ENCODE results near the gene B4GALNT4. TPM values are rescaled to one million over a fixed set of nuclear protein-coding genes. Genes with fewer than 3 reads are reported as not detected.
"Not testable (repeated sequence)": the region's sequence is repeated elsewhere in the genome, so short reads cannot be mapped to it uniquely, and the experiment has no call there.

B4GALNT4 gene
- total and polyA plus RNA-seq, 9 donors, result 12.9 to 34.1 (median 20.6) TPM

DNA sequence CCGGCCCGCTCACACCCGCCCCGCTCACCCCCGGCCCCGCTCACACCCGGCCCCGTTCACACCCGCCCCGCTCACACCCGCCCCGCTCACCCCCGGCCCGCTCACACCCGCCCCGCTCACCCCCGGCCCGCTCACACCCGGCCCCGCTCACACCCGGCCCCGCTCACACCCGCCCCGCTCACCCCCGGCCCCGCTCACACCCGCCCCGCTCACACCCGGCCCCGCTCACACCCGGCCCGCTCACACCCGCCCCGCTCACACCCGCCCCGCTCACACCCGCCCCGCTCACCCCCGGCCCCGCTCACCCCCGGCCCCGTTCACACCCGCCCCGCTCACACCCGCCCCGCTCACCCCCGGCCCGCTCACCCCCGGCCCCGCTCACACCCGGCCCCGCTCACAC lies 31.9 kb downstream of the B4GALNT4 start:
- Histone ChIP-seq H3K27me3 (ENCODE audit: control insufficient read depth, insufficient read depth, low read length) (peaks cover 23% of the 10 kb centered on the region), H3K4me1 (ENCODE audit: control insufficient read depth, insufficient read depth, low read length) (peaks cover 16% of the 10 kb centered on the region)
- H3K9me3 ChIP-seq (replicated peaks; ENCODE audit: control insufficient read depth, low read depth, low read length); DNase-seq; H3K27ac ChIP-seq (ENCODE audit: low read length); H3K4me3 ChIP-seq (ENCODE audit: low read length); H3K36me3 ChIP-seq (ENCODE audit: control insufficient read depth, insufficient read depth, low read length): not testable (repeated sequence)
- no CpG with 5 or more reads among the region's 52 CpGs for WGBS (ENCODE audit: insufficient coverage)

DNA sequence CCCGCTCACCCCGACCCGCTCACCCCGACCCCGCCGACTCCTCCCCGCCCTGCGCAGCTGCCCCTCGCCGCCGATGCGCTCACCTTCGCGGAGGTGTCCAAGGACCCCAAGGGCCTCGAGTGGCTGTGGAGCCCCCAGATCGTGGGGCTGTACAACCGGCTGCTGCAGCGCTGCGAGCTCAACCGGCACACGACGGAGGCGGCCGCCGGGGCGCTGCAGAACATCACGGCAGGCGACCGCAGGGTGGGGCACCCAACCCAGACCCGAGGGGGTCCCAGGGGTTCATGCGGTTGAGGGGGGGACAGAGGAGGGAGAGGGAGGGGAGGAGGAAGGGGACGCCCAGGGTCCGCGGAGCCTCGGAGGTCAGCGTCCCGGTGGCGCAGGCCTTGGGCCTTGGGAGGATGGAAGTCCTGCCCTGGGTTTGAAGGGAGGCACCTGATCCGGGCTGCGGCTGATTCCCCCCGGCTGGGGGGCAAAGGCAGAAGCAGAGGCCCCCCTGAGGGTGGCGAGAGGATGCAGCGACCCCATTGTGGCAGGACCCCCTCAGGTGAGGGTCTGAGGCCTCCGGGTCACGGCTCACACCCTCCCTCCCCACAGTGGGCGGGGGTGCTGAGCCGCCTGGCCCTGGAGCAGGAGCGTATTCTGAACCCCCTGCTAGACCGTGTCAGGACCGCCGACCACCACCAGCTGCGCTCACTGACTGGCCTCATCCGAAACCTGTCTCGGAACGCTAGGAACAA lies 33.9 kb downstream of the B4GALNT4 start:
- Histone ChIP-seq H3K27me3 (ENCODE audit: control insufficient read depth, insufficient read depth, low read length) (peaks cover 29% of the 10 kb centered on the region), H3K36me3 (ENCODE audit: control insufficient read depth, insufficient read depth, low read length) (no peaks in the 10 kb centered on the region), H3K9me3 (replicated peaks; ENCODE audit: control insufficient read depth, low read depth, low read length) (peaks cover 3% of the 10 kb centered on the region), H3K4me1 (ENCODE audit: control insufficient read depth, insufficient read depth, low read length) (peaks cover 15% of the 10 kb centered on the region), H3K4me3 (ENCODE audit: low read length) (no peak overlapping the region), H3K27ac (ENCODE audit: low read length) (no peak overlapping the region)
- 63% methylated on average over 43 of the region's 55 CpGs for WGBS (ENCODE audit: insufficient coverage)
- DNase-seq, result no peak

DNA sequence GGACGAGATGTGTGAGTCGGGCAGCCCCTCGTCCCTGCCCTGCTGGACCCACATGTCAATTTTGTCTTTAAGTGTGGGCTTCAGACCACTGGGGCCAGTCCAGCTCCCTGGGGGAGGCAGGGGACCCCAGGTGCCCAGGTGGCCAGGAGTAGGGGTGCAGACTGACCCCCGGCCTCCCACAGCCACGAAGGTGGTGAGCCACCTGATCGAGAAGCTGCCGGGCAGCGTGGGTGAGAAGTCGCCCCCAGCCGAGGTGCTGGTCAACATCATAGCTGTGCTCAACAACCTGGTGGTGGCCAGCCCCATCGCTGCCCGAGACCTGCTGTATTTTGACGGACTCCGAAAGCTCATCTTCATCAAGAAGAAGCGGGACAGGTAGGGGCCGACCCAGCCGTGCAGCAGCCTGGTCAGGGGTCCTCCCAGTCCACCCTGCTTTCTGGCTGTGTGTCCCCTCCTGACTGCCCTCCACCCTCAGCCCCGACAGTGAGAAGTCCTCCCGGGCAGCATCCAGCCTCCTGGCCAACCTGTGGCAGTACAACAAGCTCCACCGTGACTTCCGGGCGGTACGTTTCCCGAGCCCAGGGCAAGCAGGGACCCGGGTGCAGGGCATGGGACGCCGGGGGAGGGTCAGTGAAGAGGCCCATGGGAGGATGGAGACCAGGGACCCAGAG lies 34.6 kb downstream of the B4GALNT4 start:
- Histone ChIP-seq H3K27me3 (ENCODE audit: control insufficient read depth, insufficient read depth, low read length) (peaks cover 30% of the 10 kb centered on the region), H3K4me1 (ENCODE audit: control insufficient read depth, insufficient read depth, low read length) (peaks cover 15% of the 10 kb centered on the region), H3K4me3 (ENCODE audit: low read length) (no peak overlapping the region), H3K36me3 (ENCODE audit: control insufficient read depth, insufficient read depth, low read length) (no peaks in the 10 kb centered on the region), H3K27ac (ENCODE audit: low read length) (no peak overlapping the region), H3K9me3 (replicated peaks; ENCODE audit: control insufficient read depth, low read depth, low read length) (peaks cover 3% of the 10 kb centered on the region)
- WGBS (ENCODE audit: insufficient coverage), result 86% methylated on average over 24 of the region's 27 CpGs
- no peak for DNase-seq

DNA sequence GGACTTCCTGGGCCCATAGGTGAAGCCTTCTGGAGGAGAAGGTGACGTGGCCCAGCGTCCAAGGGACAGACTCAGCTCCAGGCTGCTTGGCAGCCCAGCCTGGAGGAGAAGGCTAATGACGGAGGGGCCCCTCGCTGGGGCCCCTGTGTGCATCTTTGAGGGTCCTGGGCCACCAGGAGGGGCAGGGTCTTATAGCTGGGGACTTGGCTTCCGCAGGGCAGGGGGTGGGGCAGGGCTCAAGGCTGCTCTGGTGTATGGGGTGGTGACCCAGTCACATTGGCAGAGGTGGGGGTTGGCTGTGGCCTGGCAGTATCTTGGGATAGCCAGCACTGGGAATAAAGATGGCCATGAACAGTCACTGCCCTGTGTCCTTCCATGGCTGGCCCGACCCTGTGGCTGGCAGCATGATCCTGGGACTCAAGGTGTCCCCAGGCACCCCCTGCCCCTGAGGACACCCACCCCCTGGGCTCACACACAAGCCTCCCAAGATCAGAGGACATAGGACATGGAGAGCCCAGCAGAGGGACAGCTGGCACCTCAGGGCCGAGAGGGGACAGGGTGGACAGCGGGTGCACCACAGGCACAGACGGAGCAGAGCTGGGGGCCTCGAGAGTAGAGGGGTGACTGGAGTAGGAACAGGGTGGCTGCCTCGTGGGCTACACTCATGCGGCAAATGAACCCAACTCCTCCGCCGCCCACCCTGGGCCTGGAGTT lies 35.4 kb downstream of the B4GALNT4 start:
- H3K36me3 ChIP-seq (ENCODE audit: control insufficient read depth, insufficient read depth, low read length), result no peaks in the 10 kb centered on the region
- no peak overlapping the region for H3K27ac ChIP-seq (ENCODE audit: low read length)
- no peaks in the 10 kb centered on the region for H3K9me3 ChIP-seq (replicated peaks; ENCODE audit: control insufficient read depth, low read depth, low read length)
- no peak overlapping the region for H3K4me3 ChIP-seq (ENCODE audit: low read length)
- 89% methylated on average over 8 of the region's 14 CpGs for WGBS (ENCODE audit: insufficient coverage)
- no peak for DNase-seq
- peaks cover 25% of the 10 kb centered on the region for H3K27me3 ChIP-seq (ENCODE audit: control insufficient read depth, insufficient read depth, low read length)
- peaks cover 15% of the 10 kb centered on the region for H3K4me1 ChIP-seq (ENCODE audit: control insufficient read depth, insufficient read depth, low read length)

DNA sequence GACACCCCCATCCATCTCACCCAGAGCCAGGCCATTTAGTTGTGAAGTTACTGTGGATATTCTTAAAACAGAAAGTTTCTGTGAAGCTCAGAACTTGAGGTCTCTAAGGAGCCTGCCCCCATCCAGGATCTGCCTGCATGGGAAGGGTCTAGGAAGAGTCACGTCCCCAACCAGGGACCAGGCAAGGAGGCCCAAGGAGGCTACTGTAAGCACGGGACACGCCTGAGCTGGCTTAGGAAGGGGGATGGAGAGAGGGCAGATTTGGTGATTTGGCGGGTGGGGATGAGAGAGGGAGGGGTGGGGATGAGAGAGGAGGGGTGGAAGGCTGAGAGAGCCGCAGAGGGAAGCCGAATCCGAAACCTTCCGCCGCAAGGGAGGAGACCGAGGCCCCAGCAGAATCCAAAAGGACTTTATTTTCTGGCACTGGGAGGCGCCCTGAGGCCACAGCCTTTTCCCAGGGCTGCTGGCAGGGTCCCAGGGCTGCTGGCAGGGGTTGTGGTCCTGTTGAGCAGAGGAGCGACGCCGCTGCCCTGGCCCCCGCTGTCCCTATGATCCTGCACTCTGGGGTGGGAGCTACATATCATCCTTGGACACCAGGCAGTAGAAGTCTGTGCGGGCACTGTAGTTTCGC lies 36.1 kb downstream of the B4GALNT4 start:
- no peak overlapping the region for H3K4me3 ChIP-seq (ENCODE audit: low read length)

DNA sequence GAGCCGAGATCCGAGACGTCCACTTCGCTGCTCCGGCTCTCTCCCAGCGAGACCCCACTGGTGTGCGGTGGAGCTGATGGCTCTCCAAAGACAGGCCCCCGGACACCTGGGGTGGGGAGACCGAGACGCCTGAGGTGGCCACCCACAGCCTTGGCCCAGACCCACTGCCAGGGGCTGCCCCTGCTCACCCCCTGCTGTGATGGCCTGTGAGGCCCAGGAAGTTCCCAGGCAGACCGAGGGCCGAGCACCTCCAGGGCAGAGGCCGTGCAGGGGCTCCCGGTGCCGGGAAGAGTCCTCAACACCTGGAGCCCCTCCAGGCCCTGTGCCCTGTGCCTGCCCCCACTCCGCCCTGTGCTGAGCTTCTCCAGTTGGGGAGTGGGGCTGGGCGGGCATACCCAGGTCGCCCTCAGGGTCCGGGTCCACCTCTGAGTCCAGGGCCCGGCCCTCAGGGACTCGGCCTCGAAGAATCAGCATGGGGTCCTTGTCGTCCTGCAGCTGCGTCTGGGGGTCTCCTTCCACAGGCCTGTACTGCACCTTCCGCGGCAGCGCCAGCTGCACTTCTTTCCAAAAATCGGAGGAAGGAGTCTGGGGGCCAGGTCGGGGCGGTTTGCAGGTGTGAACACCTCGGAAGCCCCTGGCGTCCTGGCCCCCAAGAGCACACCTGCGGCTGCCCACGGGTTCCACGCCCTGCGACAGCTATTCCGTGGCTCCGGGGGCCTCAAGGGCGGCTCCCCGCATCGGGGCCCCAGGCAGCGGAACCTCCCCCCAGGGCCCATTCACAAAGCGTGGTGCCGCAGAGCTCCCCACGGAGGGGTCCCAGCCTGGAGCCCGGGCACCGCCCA lies 36.9 kb downstream of the B4GALNT4 start:
- Histone ChIP-seq H3K36me3 (ENCODE audit: control insufficient read depth, insufficient read depth, low read length) (no peaks in the 10 kb centered on the region), H3K9me3 (replicated peaks; ENCODE audit: control insufficient read depth, low read depth, low read length) (no peaks in the 10 kb centered on the region), H3K4me3 (ENCODE audit: low read length) (peak overlapping the region; percentile 53), H3K27me3 (ENCODE audit: control insufficient read depth, insufficient read depth, low read length) (peaks cover 19% of the 10 kb centered on the region), H3K27ac (ENCODE audit: low read length) (no peak overlapping the region), H3K4me1 (ENCODE audit: control insufficient read depth, insufficient read depth, low read length) (peaks cover 15% of the 10 kb centered on the region)
- DNase-seq, result no peak
- 56% methylated on average over 40 of the region's 47 CpGs for WGBS (ENCODE audit: insufficient coverage)

More for the DNA sequence above, 36.1 kb downstream of the B4GALNT4 start:
- 55% methylated on average over 11 of the region's 17 CpGs for WGBS (ENCODE audit: insufficient coverage)
- Histone ChIP-seq H3K27ac (ENCODE audit: low read length) (no peak overlapping the region), H3K4me1 (ENCODE audit: control insufficient read depth, insufficient read depth, low read length) (peaks cover 15% of the 10 kb centered on the region), H3K36me3 (ENCODE audit: control insufficient read depth, insufficient read depth, low read length) (no peaks in the 10 kb centered on the region), H3K27me3 (ENCODE audit: control insufficient read depth, insufficient read depth, low read length) (peaks cover 19% of the 10 kb centered on the region), H3K9me3 (replicated peaks; ENCODE audit: control insufficient read depth, low read depth, low read length) (no peaks in the 10 kb centered on the region)
- no peak for DNase-seq

DNA sequence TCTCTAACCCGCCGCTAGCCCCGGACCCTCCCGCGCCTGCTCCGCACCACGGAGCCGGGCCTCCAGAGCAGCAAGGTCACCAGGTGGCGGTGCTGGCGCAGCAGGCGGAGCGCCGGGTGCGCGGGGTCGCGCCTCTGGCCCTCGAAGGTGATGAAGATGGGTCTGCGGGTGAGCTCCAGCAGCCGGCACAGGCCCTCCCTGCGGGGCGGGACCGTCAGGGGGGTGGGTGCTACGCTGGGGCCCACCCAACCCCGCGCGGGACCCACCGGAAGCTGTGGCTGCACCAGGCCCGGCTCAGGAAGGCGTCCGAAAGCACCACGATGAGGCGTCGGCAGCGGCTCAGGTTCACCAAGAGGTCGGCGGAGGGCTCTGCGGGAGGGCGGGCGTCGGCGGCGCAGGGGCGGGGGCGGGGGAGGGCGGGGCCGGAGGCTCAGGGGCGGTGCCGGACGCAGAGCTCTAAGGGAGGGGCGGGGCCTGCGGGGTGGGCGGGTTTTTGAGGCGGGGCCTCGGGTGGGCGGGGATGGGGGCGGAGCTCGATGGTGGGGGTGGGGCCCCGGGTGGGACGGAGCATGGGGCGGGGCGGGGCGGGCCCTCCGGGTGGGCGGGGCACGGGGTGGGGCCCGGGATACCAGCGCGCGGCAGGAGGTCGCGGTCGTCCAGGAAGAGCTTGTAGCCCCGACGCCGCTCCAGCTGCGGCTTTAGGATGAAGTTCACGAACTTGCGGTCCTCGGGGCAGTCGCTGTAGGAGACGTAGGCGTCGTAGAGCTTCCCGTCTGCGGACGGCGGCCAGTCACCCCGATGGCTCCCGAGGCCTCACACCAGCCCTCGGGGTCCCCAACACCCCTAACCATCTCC lies 37.7 kb downstream of the B4GALNT4 start:
- Histone ChIP-seq H3K9me3 (replicated peaks; ENCODE audit: control insufficient read depth, low read depth, low read length) (no peaks in the 10 kb centered on the region), H3K4me3 (ENCODE audit: low read length) (peak overlapping the region; percentile 53), H3K27me3 (ENCODE audit: control insufficient read depth, insufficient read depth, low read length) (peaks cover 19% of the 10 kb centered on the region), H3K4me1 (ENCODE audit: control insufficient read depth, insufficient read depth, low read length) (peaks cover 15% of the 10 kb centered on the region), H3K27ac (ENCODE audit: low read length) (no peak overlapping the region), H3K36me3 (ENCODE audit: control insufficient read depth, insufficient read depth, low read length) (no peaks in the 10 kb centered on the region)
- whole genome bisulfite sequencing (ENCODE audit: insufficient coverage), result 5% methylated on average over 55 of the region's 91 CpGs
- peak; percentile 76 for DNase-seq

DNA sequence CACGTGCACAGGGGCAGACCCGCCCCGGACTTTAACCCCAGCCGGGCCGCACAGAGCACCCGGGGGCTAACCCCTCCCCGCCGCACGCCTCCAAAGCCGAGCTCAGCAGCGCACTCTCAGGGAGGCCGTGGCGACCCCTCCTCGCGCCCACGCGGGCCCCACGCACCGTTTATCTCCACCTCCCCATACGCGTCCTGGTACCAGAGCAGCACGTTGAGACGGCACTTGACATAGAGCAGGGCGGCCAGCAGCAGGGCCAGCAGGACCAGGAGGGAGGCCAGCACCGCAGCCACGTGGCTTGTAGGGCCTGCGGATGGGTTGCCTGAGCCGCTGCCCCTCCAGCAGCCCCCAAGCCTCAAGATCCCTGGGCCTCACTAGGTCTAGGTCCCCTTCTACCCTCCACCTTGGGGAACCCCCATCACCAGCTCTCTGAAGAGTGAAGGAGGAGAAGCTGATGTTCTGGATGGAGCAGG lies 38.4 kb downstream of the B4GALNT4 start:
- no peaks in the 10 kb centered on the region for H3K36me3 ChIP-seq (ENCODE audit: control insufficient read depth, insufficient read depth, low read length)
- WGBS (ENCODE audit: insufficient coverage), result 59% methylated on average over 24 of the region's 28 CpGs
- no peak for DNase-seq
- no peak overlapping the region for H3K4me3 ChIP-seq (ENCODE audit: low read length)
- H3K27me3 ChIP-seq (ENCODE audit: control insufficient read depth, insufficient read depth, low read length), result peaks cover 20% of the 10 kb centered on the region
- no peak overlapping the region for H3K27ac ChIP-seq (ENCODE audit: low read length)
- no peaks in the 10 kb centered on the region for H3K9me3 ChIP-seq (replicated peaks; ENCODE audit: control insufficient read depth, low read depth, low read length)
- peaks cover 15% of the 10 kb centered on the region for H3K4me1 ChIP-seq (ENCODE audit: control insufficient read depth, insufficient read depth, low read length)

Data from muscle of leg (tissue), 11 donors.